Spinal cord (tissue), 10 donors: ENCODE results near the gene XPR1. TPM values are rescaled to one million over a fixed set of nuclear protein-coding genes. Genes with fewer than 3 reads are reported as not detected.

Experiments
- DNase-seq, 6 donors: peaks; one replicate each; pipeline versions ENCODE4 v3.0.0 to v3.0.0-alpha.2; 2013 to 2015; ENCODE audit warnings: low spot score in 6 of 6, low read depth in 4 of 6
- H3K27ac ChIP-seq: one replicate; pipeline ENCODE4 v1.5.1; 2013; ENCODE audit warnings: low read depth, low read length, control low read depth
- H3K27me3 ChIP-seq: one replicate; pipeline ENCODE4 v1.6.1; 2013; ENCODE audit warnings: low read length; ENCODE audit not compliant: control insufficient read depth, insufficient read depth
- H3K36me3 ChIP-seq: one replicate; pipeline ENCODE4 v1.6.1; 2013; ENCODE audit warnings: low read length; ENCODE audit not compliant: control insufficient read depth, insufficient read depth
- H3K4me1 ChIP-seq: one replicate; pipeline ENCODE4 v1.6.1; 2013; ENCODE audit warnings: low read length; ENCODE audit not compliant: control insufficient read depth, insufficient read depth
- H3K4me3 ChIP-seq: one replicate; pipeline ENCODE4 v1.5.1; 2013; ENCODE audit warnings: low read depth, low read length, control low read depth
- H3K9me3 ChIP-seq: one replicate; pipeline ENCODE4 v1.6.1; 2013; ENCODE audit warnings: low read length; ENCODE audit not compliant: control insufficient read depth, insufficient read depth
- WGBS: methylation state at CpG from one replicate; pipeline ENCODE4 v1.1.5; 2013; ENCODE audit warnings: missing lambda C conversion rate; ENCODE audit not compliant: insufficient coverage; 5-methylcytosine and 5-hydroxymethylcytosine counted together
- polyA plus RNA-seq, 2 donors: library from polyadenylated mRNA; unstranded; fragments of 120-200 nt; gene quantifications; one replicate each; pipeline ENCODE4 v1.2.1, GENCODE V29; 2013; ENCODE audit not compliant: insufficient read length in 2 of 2
- total RNA-seq, 2 donors: library from RNA; depleted of rRNA in 1 of 2; stranded (reverse); fragments of 120-200 nt in 1 of 2; fragments of >200 nt in 1 of 2; gene quantifications; one replicate each; pipeline versions ENCODE4 v1.2.3 to v1.2.4, GENCODE V29; 2013 to 2014
- donor health status: healthy.

XPR1 gene
- total and polyA plus RNA-seq, 4 donors, result 38.0 to 110 (median 69.8) TPM

GRCh38 chr1:180898441-180899219 lies 266.8 kb downstream of the XPR1 start:
- Histone ChIP-seq H3K27ac (no peak overlapping the region), H3K4me3 (no peak overlapping the region), H3K9me3 (no peaks in the 10 kb centered on the region), H3K36me3 (no peaks in the 10 kb centered on the region), H3K4me1 (peaks cover 15% of the 10 kb centered on the region), H3K27me3 (no peaks in the 10 kb centered on the region)
- DNase-seq, result no peak
- WGBS, result 54% methylated on average over 5 of the region's 5 CpGs

GRCh38 chr1:180899262-180899661 lies 267.4 kb downstream of the XPR1 start:
- H3K9me3 ChIP-seq, result no peaks in the 10 kb centered on the region
- H3K27me3 ChIP-seq, result no peaks in the 10 kb centered on the region
- no peak overlapping the region for H3K27ac ChIP-seq
- H3K4me3 ChIP-seq, result no peak overlapping the region
- 94% methylated on average over 7 of the region's 7 CpGs for WGBS
- no peaks in the 10 kb centered on the region for H3K36me3 ChIP-seq
- DNase-seq, result no peak
- peaks cover 15% of the 10 kb centered on the region for H3K4me1 ChIP-seq

- H3K27ac ChIP-seq, result no peak overlapping the region
- H3K27me3 ChIP-seq, result no peaks in the 10 kb centered on the region
- H3K36me3 ChIP-seq, result no peaks in the 10 kb centered on the region
- peaks cover 15% of the 10 kb centered on the region for H3K4me1 ChIP-seq
- H3K9me3 ChIP-seq, result no peaks in the 10 kb centered on the region
- H3K4me3 ChIP-seq, result no peak overlapping the region
- 83% methylated on average over 12 of the region's 13 CpGs for WGBS
- DNase-seq, result peak in 1 of 6 donors; percentile 18
Observed at GRCh38 chr1:180901076-180901990, 269.5 kb downstream of the XPR1 start.

- peaks cover 15% of the 10 kb centered on the region for H3K4me1 ChIP-seq
- no peaks in the 10 kb centered on the region for H3K9me3 ChIP-seq
- no peak overlapping the region for H3K27ac ChIP-seq
- no peaks in the 10 kb centered on the region for H3K36me3 ChIP-seq
- no CpG with 5 or more reads among the region's 3 CpGs for WGBS
- peak in 1 of 6 donors; percentile 20 for DNase-seq
- H3K27me3 ChIP-seq, result no peaks in the 10 kb centered on the region
- no peak overlapping the region for H3K4me3 ChIP-seq
Observed at GRCh38 chr1:180902541-180902940, 270.7 kb downstream of the XPR1 start.

GRCh38 chr1:180905927-180906326 lies 274.1 kb downstream of the XPR1 start:
- no peaks in the 10 kb centered on the region for H3K9me3 ChIP-seq
- DNase-seq, result no peak
- H3K4me3 ChIP-seq, result no peak overlapping the region
- WGBS, result 94% methylated on average over 6 of the region's 8 CpGs
- H3K27me3 ChIP-seq, result no peaks in the 10 kb centered on the region
- no peaks in the 10 kb centered on the region for H3K36me3 ChIP-seq
- H3K27ac ChIP-seq, result no peak overlapping the region
- H3K4me1 ChIP-seq, result no peaks in the 10 kb centered on the region

- 87% methylated on average over 9 of the region's 9 CpGs for WGBS
Observed at GRCh38 chr1:180906511-180906910, 274.7 kb downstream of the XPR1 start.

GRCh38 chr1:180907313-180908055 lies 275.7 kb downstream of the XPR1 start:
- WGBS, result 80% methylated on average over 4 of the region's 10 CpGs
- Histone ChIP-seq H3K4me3 (no peak overlapping the region), H3K27me3 (peaks cover 9% of the 10 kb centered on the region), H3K9me3 (no peaks in the 10 kb centered on the region), H3K36me3 (no peaks in the 10 kb centered on the region), H3K27ac (no peak overlapping the region), H3K4me1 (peaks cover 9% of the 10 kb centered on the region)
- no peak for DNase-seq

More at GRCh38 chr1:180906511-180906910, 274.7 kb downstream of the XPR1 start:
- no peak overlapping the region for H3K4me3 ChIP-seq
- H3K27me3 ChIP-seq, result peaks cover under 1% of the 10 kb centered on the region
- H3K9me3 ChIP-seq, result no peaks in the 10 kb centered on the region
- no peak for DNase-seq
- H3K27ac ChIP-seq, result no peak overlapping the region
- H3K36me3 ChIP-seq, result no peaks in the 10 kb centered on the region
- H3K4me1 ChIP-seq, result peaks cover under 1% of the 10 kb centered on the region

GRCh38 chr1:180908074-180908765 lies 276.4 kb downstream of the XPR1 start:
- WGBS, result 78% methylated on average over 11 of the region's 15 CpGs
- H3K4me3 ChIP-seq, result no peak overlapping the region

GRCh38 chr1:180909005-180909414 lies 277.2 kb downstream of the XPR1 start:
- H3K27me3 ChIP-seq, result peaks cover 9% of the 10 kb centered on the region
- no peaks in the 10 kb centered on the region for H3K9me3 ChIP-seq
- H3K36me3 ChIP-seq, result no peaks in the 10 kb centered on the region
- H3K27ac ChIP-seq, result no peak overlapping the region
- no peak for DNase-seq
- WGBS, result 74% methylated on average over 3 of the region's 3 CpGs
- no peak overlapping the region for H3K4me3 ChIP-seq
- peaks cover 16% of the 10 kb centered on the region for H3K4me1 ChIP-seq

More at GRCh38 chr1:180908074-180908765, 276.4 kb downstream of the XPR1 start:
- Histone ChIP-seq H3K27ac (no peak overlapping the region), H3K27me3 (peaks cover 9% of the 10 kb centered on the region), H3K4me1 (peaks cover 12% of the 10 kb centered on the region), H3K36me3 (no peaks in the 10 kb centered on the region), H3K9me3 (no peaks in the 10 kb centered on the region)
- no peak for DNase-seq
